H4 (cell line): ENCODE measurements around the gene TOR3A. TPM values are rescaled to one million over a fixed set of nuclear protein-coding genes. Genes with fewer than 3 reads are reported as not detected.
"Not testable (repeated sequence)": the region's sequence is repeated elsewhere in the genome, so short reads cannot be mapped to it uniquely, and the experiment has no call there.

Experiments used
- DNase-seq: peaks from one replicate; pipeline ENCODE4 v3.0.0-alpha.2; 2015; ENCODE audit warnings: low spot score
- total RNA-seq: library from RNA; depleted of rRNA; stranded (reverse); fragments of >200 nt; shearing (Covaris generic); gene quantifications from 2 replicates; pipeline ENCODE4 v1.2.3, GENCODE V29; 2014

Gene TOR3A
- total RNA-seq, 1 experiment from 2014 or later, result 34.1 TPM

GRCh38 chr1:179104611-179105250, 22.9 kb downstream of the TOR3A start:
- no peak for DNase-seq

- no peak for DNase-seq
Measured at GRCh38 chr1:179105393-179105792, 23.5 kb downstream of the TOR3A start.

GRCh38 chr1:179107706-179108629, 26.1 kb downstream of the TOR3A start:
- DNase-seq, result no peak

GRCh38 chr1:179108644-179109043, 26.8 kb downstream of the TOR3A start:
- DNase-seq, result no peak

GRCh38 chr1:179115181-179115580, 33.3 kb downstream of the TOR3A start:
- no peak for DNase-seq

- DNase-seq, result no peak
Measured at GRCh38 chr1:179119513-179119912, 37.6 kb downstream of the TOR3A start.

- DNase-seq, result no peak
Measured at GRCh38 chr1:179120736-179121135, 38.9 kb downstream of the TOR3A start.

- peak; percentile 15 for DNase-seq
Measured at GRCh38 chr1:179121159-179121938, 39.5 kb downstream of the TOR3A start.

GRCh38 chr1:179124873-179125272, 43.0 kb downstream of the TOR3A start:
- DNase-seq, result no peak

- DNase-seq, result no peak
Measured at GRCh38 chr1:179126338-179127060, 44.6 kb downstream of the TOR3A start.

- no peak for DNase-seq
Measured at GRCh38 chr1:179127163-179127895, 45.5 kb downstream of the TOR3A start.

GRCh38 chr1:179128520-179128919, 46.6 kb downstream of the TOR3A start:
- no peak for DNase-seq

- DNase-seq, result peak; percentile 37
Measured at GRCh38 chr1:179129702-179130473, 48.0 kb downstream of the TOR3A start.

GRCh38 chr1:179135168-179135567, 53.3 kb downstream of the TOR3A start:
- DNase-seq, result not testable (repeated sequence)

GRCh38 chr1:179135707-179136106, 53.8 kb downstream of the TOR3A start:
- DNase-seq, result not testable (repeated sequence)

GRCh38 chr1:179137617-179138255, 55.9 kb downstream of the TOR3A start:
- peak; percentile 21 for DNase-seq

GRCh38 chr1:179138755-179139154, 56.9 kb downstream of the TOR3A start:
- not testable (repeated sequence) for DNase-seq

- peak; percentile 41 for DNase-seq
Measured at GRCh38 chr1:179141592-179142251, 59.9 kb downstream of the TOR3A start.

- DNase-seq, result peak; percentile 97
Measured at GRCh38 chr1:179142889-179143299, 61.0 kb downstream of the TOR3A start.
